KOPT-K1 (cell line): ENCODE measurements around the gene SP3.

Source experiments
- H3K27ac ChIP-seq: fragments of 200-600 bp; sonication (generic); 2 replicates; pipeline ENCODE4 v1.5.1; 2016; ENCODE audit warnings: antibody characterized with exemption, mild to moderate bottlenecking, low read depth, low read length; ENCODE audit not compliant: poor library complexity, severe bottlenecking
- H3K36me3 ChIP-seq: fragments of 200-600 bp; sonication (generic); 2 replicates; pipeline ENCODE4 v1.5.1; 2017; ENCODE audit warnings: antibody characterized with exemption, mild to moderate bottlenecking, low read length, moderate library complexity; ENCODE audit not compliant: insufficient read depth
- H3K9me3 ChIP-seq: fragments of 200-600 bp; sonication (generic); 2 replicates; pipeline ENCODE4 v1.5.1; 2017; ENCODE audit warnings: antibody characterized with exemption, low read length, mild to moderate bottlenecking; ENCODE audit not compliant: insufficient read depth, poor library complexity, severe bottlenecking

Gene SP3

GRCh38 chr2:173860082-173860481, 105.1 kb downstream of the SP3 start:
- Histone ChIP-seq H3K9me3 (no peaks in the 10 kb centered on the region), H3K36me3 (no peaks in the 10 kb centered on the region), H3K27ac (no peak overlapping the region)

- Histone ChIP-seq H3K27ac (no peak overlapping the region), H3K9me3 (no peaks in the 10 kb centered on the region), H3K36me3 (no peaks in the 10 kb centered on the region)
Observed at GRCh38 chr2:173858291-173858731, 106.9 kb downstream of the SP3 start.
